HG03135 (cell line): ENCODE data around the gene AK5.

ENCODE experiments used
- ATAC-seq: cut with Tn5 transposase; IDR thresholded peaks from one replicate; pipeline ENCODE4 v1.9.1; 2021; ENCODE audit warnings: mild to moderate bottlenecking, moderate library complexity; ENCODE audit not compliant: unreplicated experiment

Gene AK5

GRCh38 chr1:77579547-77579946, 297.7 kb downstream of the AK5 start:
- no peak for ATAC-seq

GRCh38 chr1:77582905-77583304, 301.1 kb downstream of the AK5 start:
- ATAC-seq, result peak; percentile 59

- no peak for ATAC-seq
Observed at GRCh38 chr1:77583483-77583882, 301.7 kb downstream of the AK5 start.

GRCh38 chr1:77584884-77585283, 303.1 kb downstream of the AK5 start:
- no peak for ATAC-seq

- no peak for ATAC-seq
Observed at GRCh38 chr1:77585610-77586314, 303.9 kb downstream of the AK5 start.

- no peak for ATAC-seq
Observed at GRCh38 chr1:77589231-77589630, 307.4 kb downstream of the AK5 start.

GRCh38 chr1:77590651-77591050, 308.8 kb downstream of the AK5 start:
- ATAC-seq, result no peak

GRCh38 chr1:77592906-77593305, 311.1 kb downstream of the AK5 start:
- ATAC-seq, result no peak

- ATAC-seq, result peak; percentile 95
Observed at GRCh38 chr1:77594366-77595112, 312.7 kb downstream of the AK5 start.

GRCh38 chr1:77597310-77597709, 315.5 kb downstream of the AK5 start:
- no peak for ATAC-seq

- ATAC-seq, result no peak
Observed at GRCh38 chr1:77605246-77606026, 323.6 kb downstream of the AK5 start.

GRCh38 chr1:77608893-77609292, 327.1 kb downstream of the AK5 start:
- ATAC-seq, result no peak
